Thoracic aorta (tissue), 2 donors: ENCODE data around the gene SRCAP. TPM values are rescaled to one million over a fixed set of nuclear protein-coding genes. Genes with fewer than 3 reads are reported as not detected.

Source experiments
- ATAC-seq: fragments of 150-250 bp; one replicate; pipeline ENCODE4 v1.8.0; 2017; ENCODE audit warnings: low read depth; ENCODE audit not compliant: insufficient number of reproducible peaks, low FRiP score
- DNase-seq: peaks from one replicate; pipeline ENCODE4 v3.0.0-alpha.2; 2020; ENCODE audit warnings: low spot score
- H3K27ac ChIP-seq, 2 donors: fragments of 200-600 bp; sonication (generic); 1 replicate in 1 of 2; 2 replicates in 1 of 2; pipeline ENCODE4 v1.5.1; 2016; ENCODE audit warnings: mild to moderate bottlenecking in 2 of 2, moderate library complexity in 2 of 2
- H3K27me3 ChIP-seq: fragments of 200-600 bp; sonication (generic); replicated peaks from 2 replicates; pipeline ENCODE4 v1.6.0; 2016; ENCODE audit warnings: mild to moderate bottlenecking; ENCODE audit not compliant: insufficient read depth
- H3K36me3 ChIP-seq: fragments of 200-600 bp; sonication (generic); one replicate; pipeline ENCODE4 v1.5.1; 2016
- H3K4me1 ChIP-seq, 2 donors: fragments of 200-600 bp; sonication (generic); 1 replicate in 1 of 2; 2 replicates in 1 of 2; pipeline versions ENCODE4 v1.5.1 to v1.6.0; 2016; ENCODE audit warnings: low read depth in 2 of 2, mild to moderate bottlenecking in 1 of 2; ENCODE audit not compliant: control insufficient read depth in 1 of 2
- H3K4me3 ChIP-seq: fragments of 200-600 bp; sonication (generic); 2 replicates; pipeline ENCODE4 v1.5.1; 2016; ENCODE audit warnings: mild to moderate bottlenecking
- H3K9me3 ChIP-seq: fragments of 200-600 bp; sonication (generic); 2 replicates; pipeline ENCODE4 v1.5.1; 2016
- CTCF ChIP-seq: fragments of 200-600 bp; sonication (generic); IDR thresholded peaks from one replicate; pipeline ENCODE4 v1.5.1; 2019; ENCODE audit warnings: antibody characterized with exemption
- total RNA-seq, 2 donors: library from RNA; depleted of rRNA; stranded (reverse); fragments of >200 nt; gene quantifications; one replicate each; pipeline versions ENCODE4 v1.1.0 to v1.2.3, GENCODE V29; 2016

The SRCAP gene
- total RNA-seq, 2 donors from 2014 or later = 39.9 to 86.1 TPM

- H3K9me3 ChIP-seq = no peaks in the 10 kb centered on the region
- H3K4me3 ChIP-seq = no peak overlapping the region
- peaks cover 19% of the 10 kb centered on the region for H3K36me3 ChIP-seq
- H3K27ac ChIP-seq = no peak overlapping the region
- H3K4me1 ChIP-seq = peaks cover 3 to 15% of the 10 kb centered on the region in 2 donors
- TF ChIP-seq CTCF = no peak
- DNase-seq = no peak
- no peak for ATAC-seq
- H3K27me3 ChIP-seq = no peaks in the 10 kb centered on the region
Measured at GRCh38 chr16:30750201-30750600, 51.2 kb downstream of the SRCAP start.

GRCh38 chr16:30750876-30751465 is 52.0 kb downstream of the SRCAP start:
- H3K4me1 ChIP-seq = peaks cover 3 to 15% of the 10 kb centered on the region in 2 donors
- DNase-seq = no peak
- no peak overlapping the region for H3K4me3 ChIP-seq
- peaks cover 19% of the 10 kb centered on the region for H3K36me3 ChIP-seq
- TF ChIP-seq CTCF = no peak
- ATAC-seq = no peak
- H3K27me3 ChIP-seq = no peaks in the 10 kb centered on the region
- H3K27ac ChIP-seq = no peak overlapping the region
- no peaks in the 10 kb centered on the region for H3K9me3 ChIP-seq

- peaks cover 23% of the 10 kb centered on the region for H3K36me3 ChIP-seq
- H3K4me3 ChIP-seq = no peak overlapping the region
- ATAC-seq (no peak), DNase-seq (no peak)
- no peaks in the 10 kb centered on the region for H3K27me3 ChIP-seq
- peaks cover 0 to 4% of the 10 kb centered on the region in 2 donors for H3K4me1 ChIP-seq
- H3K9me3 ChIP-seq = no peaks in the 10 kb centered on the region
- no peak overlapping the region for H3K27ac ChIP-seq
- no peak for TF ChIP-seq CTCF
Measured at GRCh38 chr16:30753596-30753995, 54.6 kb downstream of the SRCAP start.

GRCh38 chr16:30755955-30756780 is 57.2 kb downstream of the SRCAP start:
- Histone ChIP-seq H3K27me3 (no peaks in the 10 kb centered on the region), H3K4me1 (peaks cover 0 to 6% of the 10 kb centered on the region in 2 donors), H3K9me3 (no peaks in the 10 kb centered on the region), H3K4me3 (no peak overlapping the region), H3K27ac (no peak overlapping the region), H3K36me3 (peaks cover 22% of the 10 kb centered on the region)
- no peak for DNase-seq
- no peak for TF ChIP-seq CTCF
- ATAC-seq = no peak

GRCh38 chr16:30756781-30757100 is 57.8 kb downstream of the SRCAP start:
- no peak overlapping the region for H3K27ac ChIP-seq
- DNase-seq (no peak), ATAC-seq (no peak)
- peaks cover 17% of the 10 kb centered on the region for H3K36me3 ChIP-seq
- no peaks in the 10 kb centered on the region for H3K9me3 ChIP-seq
- no peak overlapping the region for H3K4me3 ChIP-seq
- H3K4me1 ChIP-seq = peaks cover 0 to 9% of the 10 kb centered on the region in 2 donors
- no peak for TF ChIP-seq CTCF
- no peaks in the 10 kb centered on the region for H3K27me3 ChIP-seq
